AG09319 (cell line): ENCODE data around the gene UPK1A.

Source experiments
- DNase-seq: peaks from one replicate; pipeline ENCODE4 v3.0.0-alpha.2; 2010; ENCODE audit warnings: low read depth; ENCODE audit errors: extremely low read depth
- CTCF ChIP-seq: IDR thresholded peaks from 2 replicates; pipeline ENCODE4 v1.5.1; 2011; ENCODE audit warnings: low read depth, mild to moderate bottlenecking, inconsistent platforms, low read length, moderate library complexity

Gene UPK1A

DNA sequence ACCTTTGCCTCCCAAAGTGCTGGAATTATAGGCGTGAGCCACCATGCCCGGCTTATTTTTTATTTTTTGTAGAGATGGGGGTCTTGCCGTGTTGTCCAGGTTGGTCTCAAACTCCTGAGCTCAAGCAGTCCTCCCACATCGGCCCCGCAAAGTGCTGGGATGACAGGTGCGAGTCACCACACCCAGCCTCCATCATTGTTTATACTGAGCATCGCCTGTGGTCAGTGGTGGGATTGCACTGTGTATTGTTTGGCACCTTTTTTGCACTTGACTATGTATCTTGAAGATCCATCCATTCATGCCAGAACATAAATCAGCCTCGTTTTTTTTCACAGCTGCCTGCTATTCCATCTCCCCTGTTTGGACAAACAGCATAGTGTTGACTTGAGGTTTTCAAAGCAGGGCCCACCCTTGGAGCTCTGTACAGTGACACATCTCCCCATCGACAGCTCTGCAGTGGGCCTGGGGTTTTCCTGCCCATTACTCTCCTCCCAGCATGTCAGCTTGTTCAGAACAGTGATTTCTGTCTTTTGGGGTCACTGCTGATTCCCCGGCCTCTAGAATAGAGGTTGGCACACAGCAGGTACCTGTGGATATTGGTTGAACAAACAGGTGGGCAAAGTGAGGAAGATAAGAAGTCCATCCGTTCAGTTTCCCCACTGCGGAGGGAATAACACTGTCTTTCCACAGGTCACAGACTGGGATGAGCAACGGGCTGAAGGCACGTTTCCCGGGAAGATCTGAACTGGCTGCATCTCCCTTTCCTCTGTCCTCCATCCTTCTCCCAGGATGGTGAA is 8.2 kb upstream of the UPK1A start:
- TF ChIP-seq CTCF: no peak
- DNase-seq: no peak

- DNase-seq: no peak
- no peak for TF ChIP-seq CTCF
Measured at GRCh38 chr19:35661995-35662340, 4.3 kb upstream of the UPK1A start.

DNA sequence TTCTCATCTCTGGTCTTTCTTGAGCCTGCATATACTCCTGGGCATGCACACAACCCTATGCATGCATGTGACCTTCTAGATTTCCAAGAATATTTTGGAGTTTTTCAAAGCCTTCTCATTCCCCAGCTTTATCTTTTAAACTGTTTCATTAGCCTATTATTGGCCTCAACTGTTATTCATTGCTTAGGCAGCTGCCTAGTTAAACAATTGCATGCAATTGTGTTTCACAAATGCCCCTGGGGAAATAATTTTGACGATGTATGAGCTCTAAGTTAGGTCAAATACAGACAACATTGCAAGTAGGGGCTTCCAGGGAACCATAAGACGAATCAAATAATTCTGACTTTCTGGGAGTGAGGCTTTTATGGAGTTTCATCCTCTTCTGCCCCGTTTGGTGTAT is 2.3 kb upstream of the UPK1A start:
- DNase-seq: no peak
- no peak for TF ChIP-seq CTCF

DNA sequence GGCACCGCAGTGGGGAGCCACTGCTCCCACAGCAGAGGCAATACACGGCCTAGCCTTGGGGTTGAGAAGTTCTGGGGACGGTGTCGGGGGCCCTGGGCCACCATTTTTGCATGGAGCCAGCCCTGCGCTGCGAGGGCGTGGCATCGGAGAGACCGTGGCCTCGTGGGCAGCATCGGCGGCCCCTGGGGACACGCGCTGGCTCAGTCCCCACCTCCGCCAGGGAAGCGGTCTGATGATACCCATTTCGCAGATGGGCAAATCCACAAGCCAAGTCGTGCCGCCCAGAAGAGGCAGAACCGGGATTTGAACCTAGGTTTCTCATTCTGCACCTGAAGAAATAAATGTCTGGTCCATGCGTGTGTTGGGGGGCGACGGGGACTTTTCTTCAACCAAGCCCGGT is 1.2 kb upstream of the UPK1A start:
- TF ChIP-seq CTCF: no peak
- no peak for DNase-seq

DNA sequence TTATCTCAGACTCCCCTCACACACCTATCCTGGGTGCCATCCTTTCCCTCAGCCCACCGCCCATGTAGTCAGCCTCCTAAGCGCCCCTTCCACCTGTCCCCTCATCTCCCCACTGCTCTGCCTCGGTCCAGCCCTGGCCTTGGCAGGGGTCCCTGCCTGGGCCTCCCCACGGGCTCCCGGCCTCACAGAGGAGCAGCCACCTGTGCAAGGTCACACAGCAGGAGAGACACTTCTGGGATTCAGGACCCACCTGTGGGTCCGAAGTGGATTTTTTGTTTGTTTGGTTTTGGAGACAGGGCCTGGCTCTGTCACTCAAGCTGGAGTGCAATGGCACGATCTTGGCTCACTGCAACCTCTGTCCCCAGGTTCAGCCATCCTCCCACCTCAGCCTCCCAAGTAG is 713 bp upstream of the UPK1A start:
- no peak for TF ChIP-seq CTCF
- no peak for DNase-seq

DNA sequence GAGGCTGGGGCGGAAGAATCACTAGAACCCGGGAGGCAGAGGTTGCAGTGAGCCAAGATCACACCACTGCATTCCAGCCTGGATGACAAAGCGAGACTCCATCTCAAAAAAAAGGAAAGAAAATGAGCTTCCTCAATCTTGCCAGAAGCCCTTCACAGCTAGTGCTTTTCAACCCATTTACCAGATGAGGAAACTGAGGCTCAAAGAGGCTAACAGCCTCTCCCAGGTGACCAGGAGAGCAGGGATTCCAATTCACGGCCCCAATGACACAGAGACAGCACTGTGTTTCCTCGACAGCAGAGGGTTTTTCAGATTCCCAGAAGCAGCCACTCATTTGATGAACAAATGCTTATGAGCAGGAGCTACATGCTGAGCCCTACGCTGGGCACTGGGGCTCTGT is 3.2 kb downstream of the UPK1A start:
- no peak for TF ChIP-seq CTCF
- DNase-seq: no peak

DNA sequence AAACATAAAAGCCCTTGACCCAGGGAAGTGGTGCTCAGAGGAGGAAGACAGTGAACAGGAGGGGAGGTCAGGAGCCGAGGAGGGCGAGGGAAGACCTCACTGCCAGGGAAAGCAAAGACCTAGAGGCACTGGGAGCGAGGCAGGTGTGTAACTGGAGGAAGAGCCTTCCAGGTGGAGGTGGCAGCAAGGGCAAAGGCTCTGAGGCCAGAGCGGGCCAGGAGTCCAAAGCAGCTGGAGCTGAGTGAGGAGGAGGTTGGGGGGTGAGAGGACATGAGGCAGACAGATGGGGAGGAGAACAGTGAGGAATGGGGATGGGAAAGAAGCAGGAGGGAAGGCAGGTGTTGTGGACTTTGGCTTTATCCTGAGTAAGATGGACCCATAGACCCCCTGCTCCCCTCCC is 3.7 kb downstream of the UPK1A start:
- TF ChIP-seq CTCF: no peak
- no peak for DNase-seq
